GM11168 (cell line): ENCODE results near the gene AQP5.
"Not testable (repeated sequence)": the region's sequence is repeated elsewhere in the genome, so short reads cannot be mapped to it uniquely, and the experiment has no call there.

Experiments used
- in situ Hi-C: fragments of 300-500 bp; cut with MboI; formaldehyde crosslinking; loops from one replicate; pipeline ENCODE4 v1.12.0; 2022; ENCODE audit warnings: low sequenced_read_pairs; ENCODE audit not compliant: unreplicated experiment

The AQP5 gene

DNA sequence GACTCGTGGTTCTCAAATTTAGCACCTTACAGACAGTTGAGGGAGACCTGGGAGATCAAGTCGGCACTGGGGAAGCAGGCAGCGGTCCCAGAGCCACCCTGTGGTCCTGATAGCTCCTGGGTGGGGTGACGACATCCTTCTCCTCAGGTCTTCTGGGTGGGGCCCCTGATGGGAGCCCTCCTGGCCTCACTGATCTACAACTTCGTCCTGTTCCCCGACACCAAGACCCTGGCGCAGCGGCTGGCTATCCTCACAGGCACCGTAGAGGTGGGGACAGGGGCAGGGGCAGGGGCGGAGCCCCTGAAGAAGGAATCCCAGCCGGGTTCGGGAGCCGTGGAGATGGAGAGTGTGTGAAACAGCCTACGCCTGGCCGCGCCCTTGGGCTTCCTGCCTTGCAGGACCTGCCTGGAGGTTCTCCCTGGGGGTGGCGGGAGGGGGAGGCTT is 13.7 kb downstream of the AQP5 start:
- in situ Hi-C loops: loop anchor here (5.0 kb wide), 1 partner anchor 82 kb away; the partner anchor contains the start of gene ASIC1

DNA sequence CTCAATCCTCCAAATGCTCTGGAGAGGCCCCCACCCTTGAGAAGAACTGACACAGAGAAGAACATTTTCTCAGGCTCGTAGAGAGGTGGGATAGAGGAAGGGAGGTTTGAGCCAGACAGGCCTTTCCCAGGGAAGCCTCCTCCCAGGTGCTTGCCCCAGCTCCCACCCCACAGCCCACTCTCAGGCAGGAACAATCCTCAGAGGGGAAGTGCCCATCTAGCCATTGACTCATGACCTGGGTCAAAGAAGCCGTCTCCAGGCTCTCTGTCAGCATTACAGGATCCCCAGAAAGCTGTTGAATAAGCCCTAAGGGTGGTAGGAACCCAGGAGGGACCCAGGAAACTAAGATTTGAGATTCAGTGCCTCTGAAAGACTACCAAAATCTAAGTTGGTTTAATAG is 14.9 kb downstream of the AQP5 start:
- in situ Hi-C loops: loop anchor here (5.0 kb wide), 1 partner anchor 81 kb away; the partner anchor contains the start of gene ASIC1

- in situ Hi-C loops: loop anchor here (5.0 kb wide), 1 partner anchor 79 kb away; the partner anchor contains the start of gene ASIC1
These were observed 16.5 kb downstream of the AQP5 start for GRCh38 chr12:49978125-49978524.

DNA sequence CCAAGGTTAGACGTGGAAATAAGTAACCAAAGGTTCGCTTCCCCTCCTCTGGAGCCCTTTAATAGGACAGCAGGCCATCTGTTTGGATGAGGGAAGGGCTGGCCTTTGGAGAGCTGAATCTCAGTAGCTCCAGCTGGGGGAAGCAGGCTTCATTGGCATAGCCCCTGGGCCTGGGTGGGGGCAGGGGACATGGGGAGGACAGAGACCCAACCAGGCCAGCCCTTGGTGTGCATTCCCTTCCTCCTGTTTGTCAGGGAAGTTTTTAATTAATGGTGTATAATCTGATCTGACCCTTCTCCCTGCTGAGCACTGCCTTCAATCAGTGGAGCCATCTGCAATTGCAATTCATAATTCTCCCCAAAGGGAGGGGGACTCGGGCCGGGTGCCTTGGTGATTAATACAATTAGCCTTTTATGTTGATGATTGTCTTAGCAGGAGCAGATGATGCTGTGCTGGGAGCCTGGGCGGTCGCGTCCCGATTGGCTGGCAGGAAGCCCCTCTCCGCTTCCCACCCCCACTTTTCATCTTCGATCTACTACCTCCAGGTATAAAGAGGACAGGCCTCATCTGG is 17.4 kb downstream of the AQP5 start:
- in situ Hi-C loops: loop anchor here (5.0 kb wide), 1 partner anchor 78 kb away; the partner anchor contains the start of gene ASIC1

DNA sequence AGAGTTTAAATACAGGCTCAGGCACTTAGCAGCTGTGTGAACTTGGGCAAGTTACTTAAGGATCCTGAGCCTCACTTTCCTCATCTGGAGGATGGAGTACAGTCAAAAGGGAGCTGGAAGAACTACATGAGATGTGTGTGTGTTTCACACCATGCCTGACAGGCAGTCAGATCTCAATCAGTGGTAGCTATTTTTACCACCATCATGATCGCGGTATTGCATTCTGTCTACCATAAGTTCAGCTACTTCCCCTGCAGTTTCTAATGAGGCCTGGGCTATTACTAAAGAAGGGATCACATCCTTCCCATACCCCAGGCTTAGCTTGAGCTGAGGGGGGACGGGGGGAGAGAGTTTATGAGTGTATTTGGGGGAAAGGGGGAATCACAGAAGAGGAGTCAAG is 18.1 kb downstream of the AQP5 start:
- in situ Hi-C loops: loop anchor here (5.0 kb wide), 1 partner anchor 78 kb away; the partner anchor contains the start of gene ASIC1

DNA sequence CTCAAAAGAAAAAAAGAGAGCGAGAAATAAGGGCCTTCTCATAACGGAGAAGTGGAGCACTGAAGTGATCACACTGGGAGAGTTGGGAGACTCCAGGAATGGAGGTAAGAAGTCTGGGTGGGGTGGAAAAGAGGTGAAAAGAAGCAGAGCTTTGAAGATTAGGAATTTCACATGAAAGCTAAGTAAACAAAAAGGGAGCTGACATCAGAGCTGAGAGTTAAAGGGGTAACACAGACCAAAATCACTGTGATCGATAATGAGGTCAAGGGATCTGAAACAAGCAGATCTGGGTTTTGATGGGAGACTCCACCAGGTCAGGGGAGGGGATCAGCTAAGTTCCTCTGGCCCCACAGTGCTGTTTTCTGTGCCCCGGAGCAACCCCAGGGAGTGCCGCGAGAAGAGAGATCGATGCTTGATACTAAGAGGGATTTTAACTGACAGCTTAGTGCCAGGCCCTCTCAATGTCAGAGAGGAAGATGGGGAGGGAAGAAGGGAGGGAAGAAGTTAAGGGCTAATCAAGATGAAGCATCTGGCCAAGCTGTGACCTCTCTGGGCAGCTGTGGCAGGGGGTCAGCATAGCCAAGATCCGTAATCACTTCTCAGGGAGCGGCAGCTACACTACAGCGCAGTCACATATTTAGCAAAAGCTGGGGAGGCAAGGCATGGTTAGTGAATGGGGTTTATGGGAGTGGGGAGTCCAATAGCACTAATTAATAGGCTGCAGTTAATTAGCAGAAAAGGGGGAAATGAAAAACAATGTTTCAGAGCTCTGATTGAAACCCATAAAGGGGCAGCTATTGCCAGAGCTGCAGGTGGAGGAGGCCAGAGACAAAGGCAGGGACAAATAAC is 19.1 kb downstream of the AQP5 start:
- in situ Hi-C loops: no loop called here

- in situ Hi-C loops: no loop called here
These were observed 20.8 kb downstream of the AQP5 start for GRCh38 chr12:49982246-49983087.

DNA sequence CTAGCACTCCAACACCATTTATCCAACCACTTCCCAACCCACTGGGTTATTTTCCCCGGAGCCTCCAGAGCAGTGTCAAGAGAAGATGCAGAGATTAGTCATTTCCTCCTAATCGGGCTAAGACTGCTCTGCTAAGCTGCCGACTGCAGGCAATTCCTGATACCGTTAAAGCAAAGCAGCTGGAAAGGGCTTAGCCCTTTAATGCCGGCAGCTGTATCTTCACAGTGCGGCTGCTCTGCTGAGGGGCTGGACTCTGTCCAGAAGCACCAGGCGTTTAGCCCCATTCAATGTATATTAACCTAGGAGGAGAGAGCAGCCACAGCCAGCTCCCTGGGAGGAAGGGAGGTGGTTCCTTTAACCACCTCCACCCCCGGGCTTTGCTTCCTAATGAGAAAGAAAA is 22.2 kb downstream of the AQP5 start:
- in situ Hi-C loops: no loop called here

- in situ Hi-C loops: no loop called here
These were observed 23.0 kb downstream of the AQP5 start for GRCh38 chr12:49984476-49985359.

DNA sequence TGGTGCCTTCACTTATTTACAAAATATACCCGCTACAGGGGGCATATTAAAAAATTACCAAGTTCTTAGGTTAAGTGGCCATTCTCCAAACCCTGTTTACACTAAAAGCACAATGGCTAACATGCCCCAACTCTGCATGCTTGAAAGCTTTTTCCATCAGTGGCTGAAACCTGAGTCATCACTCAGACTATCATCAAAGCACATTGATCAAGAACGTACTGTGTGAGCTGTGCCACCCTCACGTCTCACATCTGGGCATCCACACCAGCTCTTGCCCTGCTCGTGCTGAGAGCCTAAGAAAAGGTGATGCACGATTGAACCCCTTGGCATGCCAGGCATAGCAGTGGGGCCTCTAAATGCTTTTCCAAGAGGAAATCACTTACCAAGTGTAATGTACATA is 24.3 kb downstream of the AQP5 start:
- in situ Hi-C loops: no loop called here

GRCh38 chr12:49986476-49986875 is 24.8 kb downstream of the AQP5 start:
- in situ Hi-C loops: not testable (repeated sequence)

DNA sequence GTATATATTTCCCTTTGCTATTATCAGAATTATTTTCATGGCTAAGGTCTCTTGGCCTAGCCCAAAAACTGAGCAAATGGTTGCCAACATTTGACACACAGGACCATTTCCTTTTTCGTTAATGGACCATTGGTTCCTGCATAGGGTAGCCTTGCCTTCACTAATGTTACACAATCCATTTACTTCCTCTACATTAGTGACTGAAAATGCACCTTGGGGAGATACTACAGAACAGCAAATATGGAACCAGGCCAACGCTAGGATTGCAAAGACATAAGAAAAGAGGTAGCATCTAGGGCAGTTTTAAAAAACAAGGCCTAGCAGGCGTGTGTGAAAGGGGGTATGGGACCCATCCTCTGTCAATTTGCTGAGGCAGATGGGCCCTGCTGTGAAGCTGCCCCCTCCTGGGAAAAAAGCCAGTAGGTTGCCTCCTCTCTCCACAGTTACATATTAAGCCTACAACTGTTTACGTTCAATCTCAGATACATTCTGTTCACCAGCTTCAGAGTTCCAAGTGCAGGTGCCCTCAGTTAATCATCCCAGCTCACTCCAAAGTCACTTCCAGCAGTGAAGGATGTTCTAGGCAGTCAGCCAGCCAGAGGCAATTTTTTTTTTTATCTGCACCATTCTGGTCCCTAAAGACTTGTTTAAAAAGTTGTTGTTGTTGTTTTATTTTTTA is 26.1 kb downstream of the AQP5 start:
- in situ Hi-C loops: no loop called here

- in situ Hi-C loops: not testable (repeated sequence)
These were observed 27.7 kb downstream of the AQP5 start for GRCh38 chr12:49989400-49989799.

- in situ Hi-C loops: no loop called here
These were observed 28.6 kb downstream of the AQP5 start for GRCh38 chr12:49990273-49990672.

GRCh38 chr12:49998453-49998852 is 36.8 kb downstream of the AQP5 start:
- in situ Hi-C loops: no loop called here

DNA sequence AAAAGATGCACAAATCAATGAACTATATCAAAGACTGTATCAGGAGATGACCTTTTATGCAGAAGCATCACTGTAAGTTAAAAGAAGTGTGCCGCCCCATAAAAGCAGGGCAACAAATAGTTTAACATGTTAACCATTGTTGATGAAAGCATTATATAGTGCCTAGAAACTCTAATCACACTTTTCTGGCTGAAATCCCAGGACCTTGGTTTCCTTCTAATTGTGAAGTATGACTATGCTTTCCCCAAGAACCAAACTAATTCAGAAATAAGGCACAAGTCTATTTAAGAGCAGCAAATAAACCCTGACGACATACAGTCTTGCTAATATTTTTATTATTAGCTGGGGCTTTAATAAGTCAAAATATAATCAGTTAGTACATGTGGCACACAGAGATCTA is 41.9 kb downstream of the AQP5 start:
- in situ Hi-C loops: no loop called here

DNA sequence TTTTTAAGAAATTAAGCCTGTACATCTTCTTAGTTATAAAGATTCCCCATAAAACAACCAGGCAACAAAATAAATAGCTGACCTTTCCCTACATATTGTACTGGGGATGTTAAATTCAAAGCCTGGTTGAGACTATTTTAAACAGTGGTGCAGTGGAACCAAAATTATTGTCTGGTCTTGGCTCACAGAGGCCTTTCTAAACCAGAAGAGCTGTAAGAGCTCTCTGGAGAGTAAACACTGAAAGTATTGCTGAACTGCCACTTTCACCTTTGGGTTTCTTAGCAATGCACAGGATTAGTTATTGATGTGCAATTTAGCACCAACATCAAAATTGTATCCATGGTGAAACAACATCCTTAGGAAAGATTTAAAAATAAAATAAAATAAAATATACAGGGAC is 43.0 kb downstream of the AQP5 start:
- in situ Hi-C loops: no loop called here

DNA sequence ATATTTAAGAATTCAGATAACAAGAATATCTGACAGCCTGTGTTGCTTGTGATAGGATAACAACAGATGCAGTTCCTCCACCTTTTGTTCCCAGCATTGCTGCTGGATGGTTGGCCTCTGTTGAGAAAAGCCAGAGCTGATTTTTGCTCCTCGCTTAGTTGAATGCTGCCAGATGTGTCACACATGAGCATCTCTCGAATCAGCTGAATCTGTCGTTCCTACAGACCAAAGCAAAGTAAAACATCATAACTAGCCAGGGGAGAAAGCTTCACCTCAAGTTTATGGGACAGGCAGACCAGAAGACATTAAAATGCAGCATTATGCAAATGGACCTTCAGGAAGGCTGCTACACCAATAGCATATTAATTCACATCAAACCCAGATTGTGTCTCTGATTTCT is 43.5 kb downstream of the AQP5 start:
- in situ Hi-C loops: no loop called here

GRCh38 chr12:50006280-50006679 is 44.6 kb downstream of the AQP5 start:
- in situ Hi-C loops: no loop called here
